Activated CD4-positive, alpha-beta T cell treated with anti-CD3 and anti-CD28 coated beads for 36 hours (primary cell): ENCODE measurements around the gene PRKAG3. TPM values are rescaled to one million over a fixed set of nuclear protein-coding genes. Genes with fewer than 3 reads are reported as not detected.

Source experiments
- ATAC-seq: fragments of 200-7000 bp; cut with Tn5 transposase; one replicate; pipeline ENCODE4 v1.10.0; 2021; ENCODE audit warnings: mild to moderate bottlenecking, moderate library complexity
- CTCF ChIA-PET: fragments of 350-600 bp; sonication (Branson Sonifier 250); formaldehyde crosslinking; loops from one replicate; lab custom pipeline; 2021; ENCODE audit warnings: antibody characterized with exemption; lab: Charles Lee
- POLR2A ChIA-PET: fragments of 350-600 bp; sonication (Branson Sonifier 250); formaldehyde crosslinking; loops from one replicate; lab custom pipeline; 2021; ENCODE audit warnings: antibody characterized with exemption, inconsistent platforms; lab: Charles Lee
- DNase-seq: peaks from one replicate; pipeline ENCODE4 v3.0.0-alpha.2; 2020
- H3K27ac Mint-ChIP-seq: one replicate; pipeline ENCODE4 v1.8.0; 2021; ENCODE audit warnings: mixed read lengths
- H3K27me3 Mint-ChIP-seq: one replicate; pipeline ENCODE4 v1.8.0; 2021; ENCODE audit warnings: mixed read lengths
- H3K36me3 Mint-ChIP-seq: one replicate; pipeline ENCODE4 v1.8.0; 2021; ENCODE audit warnings: low read depth, mixed read lengths
- H3K4me1 Mint-ChIP-seq: one replicate; pipeline ENCODE4 v1.8.0; 2021; ENCODE audit warnings: mixed read lengths
- H3K4me3 Mint-ChIP-seq: one replicate; pipeline ENCODE4 v1.8.0; 2021; ENCODE audit warnings: mild to moderate bottlenecking, moderate library complexity, mixed read lengths
- H3K9me3 Mint-ChIP-seq: one replicate; pipeline ENCODE4 v1.8.0; 2021; ENCODE audit warnings: low read depth, mixed read lengths
- intact Hi-C, 2 experiments: fragments of 100-400 bp; cut with DNase I in 1 of 2; cut with micrococcal nuclease in 1 of 2; formaldehyde crosslinking; loops; one replicate each; pipeline versions ENCODE4 v1.14.2 to v1.15.1; 2022 to 2024; cut with DNase I, micrococcal nuclease
- total RNA-seq, 2 experiments: library from RNA; stranded (reverse); gene quantifications; one replicate each; pipeline ENCODE4 v1.2.3, GENCODE V29; 2021

Gene PRKAG3
- total RNA-seq, 2 experiments from 2014 or later, result not detected

DNA sequence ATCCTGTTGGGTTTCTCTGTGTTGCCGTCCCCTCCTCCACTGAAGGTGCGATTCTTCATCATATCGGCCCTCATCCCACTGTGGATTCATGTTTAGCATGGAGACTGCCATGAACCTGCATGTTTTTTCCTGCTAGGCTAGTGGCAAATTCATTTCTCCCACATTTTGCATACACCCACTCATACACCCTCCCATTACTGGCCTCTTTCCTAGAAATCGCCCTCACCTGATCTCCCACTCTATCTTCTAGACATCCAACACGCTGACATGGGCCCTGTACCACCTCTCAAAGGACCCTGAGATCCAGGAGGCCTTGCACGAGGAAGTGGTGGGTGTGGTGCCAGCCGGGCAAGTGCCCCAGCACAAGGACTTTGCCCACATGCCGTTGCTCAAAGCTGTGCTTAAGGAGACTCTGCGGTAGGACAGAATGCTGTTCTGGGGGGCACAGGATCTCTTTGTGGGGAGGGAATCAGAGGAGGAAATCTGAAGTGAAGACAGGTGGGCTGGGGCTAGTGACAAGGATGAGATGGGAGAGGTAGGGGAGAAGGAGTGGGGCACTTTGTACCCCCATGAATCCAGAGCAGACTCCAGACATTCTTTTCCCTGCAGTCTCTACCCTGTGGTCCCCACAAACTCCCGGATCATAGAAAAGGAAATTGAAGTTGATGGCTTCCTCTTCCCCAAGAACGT, 17.7 kb downstream of the PRKAG3 start:
- H3K4me3 Mint-ChIP-seq, result no peak overlapping the region
- ChIA-PET POLR2A (no interaction called here), CTCF (no interaction called here)
- no peaks in the 10 kb centered on the region for H3K9me3 Mint-ChIP-seq
- DNase-seq (no peak), ATAC-seq (no peak)
- H3K27me3 Mint-ChIP-seq, result peaks cover 14% of the 10 kb centered on the region
- H3K36me3 Mint-ChIP-seq, result no peaks in the 10 kb centered on the region
- H3K27ac Mint-ChIP-seq, result no peak overlapping the region
- H3K4me1 Mint-ChIP-seq, result no peaks in the 10 kb centered on the region
- intact Hi-C loops, result no loop called here

DNA sequence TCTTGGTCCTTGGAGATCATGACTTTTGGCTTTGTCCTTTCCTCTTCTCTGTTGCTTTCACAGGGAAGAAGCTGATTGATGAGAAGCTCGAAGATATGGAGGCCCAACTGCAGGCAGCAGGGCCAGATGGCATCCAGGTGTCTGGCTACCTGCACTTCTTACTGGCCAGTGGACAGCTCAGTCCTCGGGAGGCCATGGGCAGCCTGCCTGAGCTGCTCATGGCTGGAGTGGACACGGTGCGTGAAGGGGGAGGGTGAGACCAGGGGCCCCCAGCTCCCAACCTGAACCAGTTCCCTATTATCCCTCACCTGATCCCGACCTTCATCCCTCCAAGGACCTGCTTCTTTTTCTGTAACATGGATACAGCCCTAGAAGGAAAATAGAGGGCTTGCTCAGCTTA, 18.7 kb downstream of the PRKAG3 start:
- DNase-seq (no peak), ATAC-seq (no peak)
- peaks cover 18% of the 10 kb centered on the region for H3K27me3 Mint-ChIP-seq
- no peak overlapping the region for H3K27ac Mint-ChIP-seq
- no peaks in the 10 kb centered on the region for H3K9me3 Mint-ChIP-seq
- intact Hi-C loops, result no loop called here
- POLR2A ChIA-PET, result no interaction called here
- H3K4me3 Mint-ChIP-seq, result no peak overlapping the region
- CTCF ChIA-PET, result interaction anchor here (0.6 kb wide), 1 partner anchor 82 kb away, joined by 4 read pairs; no protein-coding TSS in a partner anchor
- H3K4me1 Mint-ChIP-seq, result no peaks in the 10 kb centered on the region
- no peaks in the 10 kb centered on the region for H3K36me3 Mint-ChIP-seq

DNA sequence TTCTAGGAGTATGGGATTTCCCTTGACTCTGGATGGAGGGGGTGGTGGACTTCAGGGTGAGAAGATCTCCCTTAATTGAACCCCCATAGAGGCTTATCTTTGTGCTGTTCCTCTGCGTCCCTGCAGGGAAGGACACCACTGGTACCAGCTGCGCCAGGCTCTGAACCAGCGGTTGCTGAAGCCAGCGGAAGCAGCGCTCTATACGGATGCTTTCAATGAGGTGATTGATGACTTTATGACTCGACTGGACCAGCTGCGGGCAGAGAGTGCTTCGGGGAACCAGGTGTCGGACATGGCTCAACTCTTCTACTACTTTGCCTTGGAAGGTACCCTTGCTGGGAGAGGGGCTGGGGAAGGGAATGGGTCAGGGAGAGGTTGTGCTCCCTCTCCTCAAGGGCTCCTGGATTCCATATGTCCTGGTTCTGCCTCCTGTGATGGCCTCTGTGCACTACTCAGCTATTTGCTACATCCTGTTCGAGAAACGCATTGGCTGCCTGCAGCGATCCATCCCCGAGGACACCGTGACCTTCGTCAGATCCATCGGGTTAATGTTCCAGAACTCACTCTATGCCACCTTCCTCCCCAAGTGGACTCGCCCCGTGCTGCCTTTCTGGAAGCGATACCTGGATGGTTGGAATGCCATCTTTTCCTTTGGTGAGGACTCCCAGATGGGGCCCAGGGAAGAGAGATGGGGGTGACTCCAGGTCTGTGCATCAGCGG, 19.3 kb downstream of the PRKAG3 start:
- Mint-ChIP-seq H3K36me3 (no peaks in the 10 kb centered on the region), H3K27me3 (peaks cover 14% of the 10 kb centered on the region), H3K27ac (no peak overlapping the region), H3K9me3 (no peaks in the 10 kb centered on the region), H3K4me3 (no peak overlapping the region), H3K4me1 (no peaks in the 10 kb centered on the region)
- CTCF ChIA-PET, result no interaction called here
- intact Hi-C loops, result no loop called here
- POLR2A ChIA-PET, result no interaction called here
- DNase-seq, result no peak
- ATAC-seq, result no peak

DNA sequence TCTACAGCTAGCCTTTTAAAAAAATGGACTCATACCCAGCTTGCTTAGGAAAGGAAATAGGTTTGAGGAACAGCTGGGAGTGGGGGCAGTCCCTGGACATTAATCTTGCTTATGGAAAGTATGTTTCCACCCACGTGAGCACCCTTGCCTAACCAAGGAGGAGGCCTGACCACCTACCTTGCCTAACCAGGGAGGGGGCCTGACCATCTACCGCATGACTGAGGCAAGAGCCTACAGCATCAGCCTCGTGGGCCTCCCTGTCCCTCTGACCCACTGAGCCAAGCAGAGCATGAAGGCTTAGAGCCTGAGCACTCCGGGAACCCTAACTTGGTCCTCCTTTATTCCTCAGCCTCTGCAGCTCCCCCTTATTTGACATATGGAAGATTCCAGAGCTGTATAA, 20.2 kb downstream of the PRKAG3 start:
- intact Hi-C loops, result no loop called here
- no peak for DNase-seq
- CTCF ChIA-PET, result interaction anchor here (1.0 kb wide), 1 partner anchor 13 kb away, joined by 3 read pairs; no protein-coding TSS in a partner anchor
- no peaks in the 10 kb centered on the region for H3K9me3 Mint-ChIP-seq
- H3K4me1 Mint-ChIP-seq, result no peaks in the 10 kb centered on the region
- H3K36me3 Mint-ChIP-seq, result no peaks in the 10 kb centered on the region
- H3K27ac Mint-ChIP-seq, result no peak overlapping the region
- H3K27me3 Mint-ChIP-seq, result peaks cover 13% of the 10 kb centered on the region
- POLR2A ChIA-PET, result no interaction called here
- no peak overlapping the region for H3K4me3 Mint-ChIP-seq
- no peak for ATAC-seq

DNA sequence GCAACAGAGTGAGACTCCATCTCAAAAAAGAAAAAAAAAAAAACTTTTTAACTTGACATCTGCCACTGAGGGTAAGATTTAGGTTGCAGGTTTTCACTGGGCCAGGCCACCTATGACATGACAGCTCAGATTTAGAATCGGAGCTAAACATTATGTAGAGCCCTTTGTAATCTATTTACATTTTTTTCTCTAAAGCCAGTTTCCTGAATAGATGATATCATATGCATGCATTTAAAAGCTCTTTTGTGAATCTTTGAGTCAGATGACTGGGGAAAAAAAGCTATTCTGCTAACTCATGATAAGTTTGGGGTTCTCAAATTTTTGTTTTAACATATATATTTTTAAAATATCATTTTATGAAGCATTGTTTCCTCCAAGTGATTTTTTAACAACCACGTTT, 21.3 kb downstream of the PRKAG3 start:
- Mint-ChIP-seq H3K4me1 (no peaks in the 10 kb centered on the region), H3K27ac (no peak overlapping the region), H3K4me3 (no peak overlapping the region), H3K9me3 (peaks cover under 1% of the 10 kb centered on the region), H3K27me3 (peaks cover 16% of the 10 kb centered on the region), H3K36me3 (no peaks in the 10 kb centered on the region)
- ATAC-seq, result no peak
- intact Hi-C loops, result no loop called here
- ChIA-PET CTCF (interaction anchor here (0.5 to 0.8 kb wide), 2 partner anchors 80 to 768 kb away, joined by 3 to 4 read pairs; no protein-coding TSS in a partner anchor), POLR2A (no interaction called here)
- DNase-seq, result no peak

DNA sequence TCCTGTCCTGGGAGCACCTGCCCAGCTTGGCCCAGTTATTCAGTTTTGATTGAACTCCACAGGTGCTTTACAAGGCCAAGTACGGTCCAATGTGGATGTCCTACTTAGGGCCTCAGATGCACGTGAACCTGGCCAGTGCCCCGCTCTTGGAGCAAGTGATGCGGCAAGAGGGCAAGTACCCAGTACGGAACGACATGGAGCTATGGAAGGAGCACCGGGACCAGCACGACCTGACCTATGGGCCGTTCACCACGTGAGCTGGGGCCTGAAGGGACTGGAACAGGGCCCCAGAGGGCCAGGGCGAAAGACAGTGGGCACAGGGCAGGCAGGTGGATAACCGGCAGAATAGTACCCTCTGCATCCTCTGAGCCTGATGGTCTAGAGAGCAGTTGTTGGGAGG, 22.1 kb downstream of the PRKAG3 start:
- POLR2A ChIA-PET, result no interaction called here
- intact Hi-C loops, result no loop called here
- Mint-ChIP-seq H3K4me1 (no peaks in the 10 kb centered on the region), H3K27ac (no peak overlapping the region), H3K9me3 (peaks cover 2% of the 10 kb centered on the region), H3K36me3 (no peaks in the 10 kb centered on the region), H3K27me3 (peaks cover 18% of the 10 kb centered on the region), H3K4me3 (no peak overlapping the region)
- CTCF ChIA-PET, result interaction anchor here (0.6 to 1.3 kb wide), 3 partner anchors 27 to 769 kb away, joined by 3 read pairs; no protein-coding TSS in a partner anchor
- DNase-seq (no peak), ATAC-seq (no peak)

DNA sequence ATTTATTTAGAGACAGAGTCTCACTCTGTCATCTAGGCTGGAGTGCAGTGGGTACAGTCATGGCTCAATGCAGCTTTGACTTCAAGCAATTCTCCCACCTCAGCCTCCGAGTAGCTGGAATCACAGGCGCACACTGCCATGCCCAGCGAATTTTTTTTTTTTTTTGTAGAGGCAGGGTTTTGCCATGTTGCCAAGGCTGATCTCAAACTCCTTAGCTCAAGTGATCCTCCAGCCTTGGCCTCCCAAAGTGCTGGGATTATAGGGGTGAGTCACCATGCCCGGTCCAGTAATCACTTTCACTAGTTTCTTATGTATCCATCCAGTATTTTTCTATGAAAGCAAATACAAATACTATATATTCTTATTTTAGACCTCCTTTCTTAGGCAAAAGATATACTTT, 24.0 kb downstream of the PRKAG3 start:
- H3K27me3 Mint-ChIP-seq, result peaks cover 18% of the 10 kb centered on the region
- intact Hi-C loops, result no loop called here
- no peak overlapping the region for H3K4me3 Mint-ChIP-seq
- H3K36me3 Mint-ChIP-seq, result no peaks in the 10 kb centered on the region
- ChIA-PET POLR2A (no interaction called here), CTCF (no interaction called here)
- DNase-seq (no peak), ATAC-seq (no peak)
- H3K9me3 Mint-ChIP-seq, result peaks cover 5% of the 10 kb centered on the region
- no peak overlapping the region for H3K27ac Mint-ChIP-seq
- no peaks in the 10 kb centered on the region for H3K4me1 Mint-ChIP-seq

DNA sequence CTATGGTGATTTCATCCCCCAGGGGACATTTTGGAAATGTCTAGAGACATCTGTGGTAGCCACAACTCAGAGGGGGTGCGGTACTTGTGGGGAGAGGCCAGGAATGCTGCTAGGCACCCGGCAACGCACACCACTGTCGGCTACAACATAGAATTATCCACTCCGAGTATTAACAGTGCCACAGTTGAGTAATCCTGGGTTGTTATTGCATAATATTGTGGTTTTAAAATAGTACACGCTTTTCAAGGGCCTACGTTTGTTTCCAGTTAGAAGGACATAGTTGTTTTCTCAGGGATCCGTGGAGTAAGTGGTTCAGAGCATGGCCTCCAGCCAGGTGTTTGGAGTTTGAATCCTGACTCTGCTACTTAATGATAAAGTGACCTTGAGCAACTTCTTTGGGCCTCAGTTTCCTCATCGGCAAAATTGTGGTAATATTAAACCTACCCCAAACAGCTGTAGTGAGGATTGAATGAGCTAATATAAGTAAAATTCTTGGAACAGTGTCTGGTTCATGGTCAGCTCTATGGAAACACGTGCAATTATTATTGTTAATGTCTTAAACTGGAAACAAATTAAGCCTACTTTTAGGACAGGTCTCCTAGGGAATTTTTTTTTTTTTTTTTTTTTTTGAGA, 25.1 kb downstream of the PRKAG3 start:
- Mint-ChIP-seq H3K4me3 (no peak overlapping the region), H3K4me1 (no peaks in the 10 kb centered on the region), H3K27ac (no peak overlapping the region), H3K27me3 (peaks cover 18% of the 10 kb centered on the region), H3K9me3 (peaks cover 5% of the 10 kb centered on the region), H3K36me3 (no peaks in the 10 kb centered on the region)
- ATAC-seq (no peak), DNase-seq (no peak)
- intact Hi-C loops, result no loop called here
- ChIA-PET CTCF (no interaction called here), POLR2A (no interaction called here)

DNA sequence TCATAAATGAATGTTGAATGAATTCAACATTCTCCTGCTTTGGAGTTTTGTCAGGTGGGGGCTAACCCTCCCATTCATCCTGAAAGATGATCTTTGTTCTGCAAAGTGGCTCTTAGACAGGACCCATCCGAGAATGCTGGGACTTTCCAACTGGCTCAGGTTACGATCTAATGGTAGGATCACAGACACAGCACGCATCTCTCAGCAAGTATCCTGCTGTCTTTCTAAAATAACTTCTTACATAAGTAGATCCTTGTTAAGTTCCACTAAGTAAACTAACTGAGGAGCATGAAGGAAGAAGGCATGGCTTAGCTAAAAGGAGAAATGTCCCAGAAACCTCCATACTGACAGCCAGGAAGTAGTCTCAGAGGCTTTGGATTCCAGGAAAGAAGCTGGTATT, 26.0 kb downstream of the PRKAG3 start:
- H3K9me3 Mint-ChIP-seq, result peaks cover 5% of the 10 kb centered on the region
- H3K4me3 Mint-ChIP-seq, result no peak overlapping the region
- ChIA-PET CTCF (no interaction called here), POLR2A (no interaction called here)
- no peaks in the 10 kb centered on the region for H3K36me3 Mint-ChIP-seq
- no peak for ATAC-seq
- H3K27me3 Mint-ChIP-seq, result peaks cover 18% of the 10 kb centered on the region
- no peak overlapping the region for H3K27ac Mint-ChIP-seq
- DNase-seq, result no peak
- H3K4me1 Mint-ChIP-seq, result no peaks in the 10 kb centered on the region
- intact Hi-C loops, result no loop called here

DNA sequence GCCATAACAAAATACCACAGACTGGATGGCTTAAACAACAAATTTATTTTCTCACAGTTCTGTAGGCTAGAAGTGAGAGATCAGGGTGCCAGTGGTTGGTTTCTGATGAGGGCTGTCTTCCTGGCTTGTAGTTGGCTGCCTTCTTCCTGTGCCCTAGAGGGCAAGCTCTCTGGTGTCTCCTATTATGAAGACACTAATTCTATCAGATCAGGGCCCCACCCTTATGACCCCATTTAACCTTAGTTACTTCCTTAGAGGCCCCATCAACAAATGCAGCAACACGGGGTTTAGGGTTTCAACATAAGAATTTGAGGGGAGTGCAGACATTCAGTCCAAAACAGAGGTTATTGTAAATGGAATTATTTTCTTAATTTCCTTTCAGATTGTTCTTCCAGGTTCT, 26.8 kb downstream of the PRKAG3 start:
- intact Hi-C loops, result no loop called here
- H3K4me3 Mint-ChIP-seq, result no peak overlapping the region
- DNase-seq (no peak), ATAC-seq (no peak)
- ChIA-PET POLR2A (no interaction called here), CTCF (no interaction called here)
- no peaks in the 10 kb centered on the region for H3K4me1 Mint-ChIP-seq
- H3K9me3 Mint-ChIP-seq, result peaks cover 5% of the 10 kb centered on the region
- H3K36me3 Mint-ChIP-seq, result no peaks in the 10 kb centered on the region
- H3K27ac Mint-ChIP-seq, result no peak overlapping the region
- peaks cover 21% of the 10 kb centered on the region for H3K27me3 Mint-ChIP-seq

DNA sequence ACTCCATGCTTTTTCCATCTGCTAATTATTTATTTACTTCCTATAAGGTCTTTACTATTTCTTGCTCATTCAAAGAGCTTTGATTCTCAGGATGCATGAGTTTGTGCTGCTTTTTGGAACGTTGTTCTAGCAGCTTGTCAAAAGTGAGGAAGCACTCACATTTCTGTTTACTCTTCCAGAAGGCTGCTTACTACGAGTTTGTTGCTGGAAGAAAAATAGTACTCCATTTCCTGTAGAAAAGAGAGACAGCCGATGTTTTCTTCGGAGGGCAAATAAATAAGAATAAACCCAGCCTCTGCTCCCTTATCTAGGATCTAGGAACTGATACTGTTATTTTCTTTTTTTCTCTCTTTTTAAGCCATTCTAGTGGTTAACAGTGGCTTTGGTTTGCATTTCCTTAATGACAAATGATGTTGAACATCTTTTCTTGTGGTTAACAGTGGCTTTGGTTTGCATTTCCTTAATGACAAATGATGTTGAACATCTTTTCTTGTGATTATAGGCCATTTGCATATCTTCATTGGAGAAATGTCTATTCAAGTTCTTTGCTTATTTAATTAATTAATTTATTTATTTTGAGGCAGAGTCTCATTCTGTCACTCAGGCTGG, 29.1 kb downstream of the PRKAG3 start:
- Mint-ChIP-seq H3K9me3 (peaks cover 5% of the 10 kb centered on the region), H3K4me3 (no peak overlapping the region), H3K27me3 (peaks cover 20% of the 10 kb centered on the region), H3K36me3 (no peaks in the 10 kb centered on the region), H3K4me1 (no peaks in the 10 kb centered on the region), H3K27ac (no peak overlapping the region)
- DNase-seq (no peak), ATAC-seq (no peak)
- POLR2A ChIA-PET, result no interaction called here
- CTCF ChIA-PET, result interaction anchor here (0.7 kb wide), 1 partner anchor 130 kb away, joined by 4 read pairs; the partner anchor contains the start of genes RNF25 and STK36
- intact Hi-C loops, result no loop called here
